ENCODE data around the gene KIF18B.

DNA sequence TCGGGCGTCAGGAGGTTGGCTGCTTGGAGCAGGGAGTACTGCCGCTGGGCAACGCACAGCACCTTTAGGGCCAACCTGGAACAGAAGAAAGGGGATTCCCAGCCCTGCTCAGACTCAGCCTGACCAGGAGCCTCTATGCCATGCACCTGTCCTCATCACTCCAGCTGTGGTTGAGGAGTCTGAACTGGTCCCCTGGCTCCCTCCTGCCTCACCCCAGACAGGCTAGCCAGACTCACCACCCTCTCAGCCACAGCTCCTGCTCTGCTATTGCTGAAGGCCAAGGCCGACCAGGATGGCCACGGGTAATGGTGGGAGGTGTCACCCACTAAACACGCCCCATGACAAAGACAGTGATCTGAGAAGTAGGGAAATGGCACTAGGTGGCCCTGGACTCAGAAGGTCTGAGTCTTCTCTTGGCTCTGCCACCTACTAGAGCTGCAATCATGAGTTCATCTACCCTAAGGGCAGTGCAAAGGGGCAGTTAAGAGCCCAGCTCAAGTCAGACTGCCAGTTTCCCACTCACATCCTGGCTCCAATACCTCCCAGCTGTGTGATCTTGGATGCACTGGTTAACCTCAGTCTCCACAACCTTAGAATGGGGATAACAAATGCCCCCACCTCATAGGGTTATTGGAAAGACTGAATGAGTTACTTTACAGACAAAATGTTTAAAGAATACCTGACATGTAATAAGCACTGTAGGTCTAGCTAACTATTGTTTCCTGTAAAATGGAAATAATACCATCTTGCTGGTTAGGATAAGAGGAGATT lies 18.4 kb downstream of the KIF18B start:
- no peak for TF ChIP-seq EZH2 (IDR thresholded peaks at IDR 0.05; ENCODE audit: borderline replicate concordance, low read depth, low read length, poor library complexity, severe bottlenecking)
- TF ChIP-seq, protein P1, sequence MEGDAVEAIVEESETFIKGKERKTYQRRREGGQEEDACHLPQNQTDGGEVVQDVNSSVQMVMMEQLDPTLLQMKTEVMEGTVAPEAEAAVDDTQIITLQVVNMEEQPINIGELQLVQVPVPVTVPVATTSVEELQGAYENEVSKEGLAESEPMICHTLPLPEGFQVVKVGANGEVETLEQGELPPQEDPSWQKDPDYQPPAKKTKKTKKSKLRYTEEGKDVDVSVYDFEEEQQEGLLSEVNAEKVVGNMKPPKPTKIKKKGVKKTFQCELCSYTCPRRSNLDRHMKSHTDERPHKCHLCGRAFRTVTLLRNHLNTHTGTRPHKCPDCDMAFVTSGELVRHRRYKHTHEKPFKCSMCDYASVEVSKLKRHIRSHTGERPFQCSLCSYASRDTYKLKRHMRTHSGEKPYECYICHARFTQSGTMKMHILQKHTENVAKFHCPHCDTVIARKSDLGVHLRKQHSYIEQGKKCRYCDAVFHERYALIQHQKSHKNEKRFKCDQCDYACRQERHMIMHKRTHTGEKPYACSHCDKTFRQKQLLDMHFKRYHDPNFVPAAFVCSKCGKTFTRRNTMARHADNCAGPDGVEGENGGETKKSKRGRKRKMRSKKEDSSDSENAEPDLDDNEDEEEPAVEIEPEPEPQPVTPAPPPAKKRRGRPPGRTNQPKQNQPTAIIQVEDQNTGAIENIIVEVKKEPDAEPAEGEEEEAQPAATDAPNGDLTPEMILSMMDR (conservative IDR thresholded peaks at IDR 0.05; ENCODE audit: low read depth, low read length), result no peak

All from A673 (cell line).